ENCODE results near the gene ENAH. TPM values are rescaled to one million over a fixed set of nuclear protein-coding genes. Genes with fewer than 3 reads are reported as not detected.
A peak's percentile ranks its signal among the peaks of the same experiment; 100 is the strongest.

ENAH gene
- total and polyA plus RNA-seq, 2 experiments from 2014 or later: 109 to 184 TPM

- Histone ChIP-seq H3F3A (replicated peaks; ENCODE audit: low read depth) (no peaks in the 10 kb centered on the region), H3K4me1 (ENCODE audit: insufficient read depth) (no peaks in the 10 kb centered on the region), H3K36me3 (ENCODE audit: insufficient read depth) (no peaks in the 10 kb centered on the region), H3K27ac (ENCODE audit: low read depth) (no peak overlapping the region), H3K4me2 (no peak overlapping the region), H4K20me1 (replicated peaks; ENCODE audit: insufficient read depth) (no peaks in the 10 kb centered on the region), H3K27me3 (ENCODE audit: insufficient read depth) (no peaks in the 10 kb centered on the region), H3K79me2 (replicated peaks; ENCODE audit: insufficient read depth) (no peaks in the 10 kb centered on the region), H2AFZ (peak overlapping the region; percentile 20; the same call in 1 of the 2 replicates), H3K4me3 (no peak overlapping the region), H3K9me2 (ENCODE audit: insufficient read depth) (no peaks in the 10 kb centered on the region)
- no peak for DNase-seq (ENCODE audit: low spot score)
- ATAC-seq: no peak
- Mint-ChIP-seq H3K9me3 (no peaks in the 10 kb centered on the region), H3K4me3 (no peak overlapping the region), H3K27me3 (ENCODE audit: insufficient read depth, low read depth, poor library complexity) (peaks cover 13% of the 10 kb centered on the region), H3K27ac (no peak overlapping the region), H3K4me1 (peaks cover 13% of the 10 kb centered on the region; the same call in 2 of the 3 replicates), H3K36me3 (ENCODE audit: low read depth) (no peaks in the 10 kb centered on the region)
- TF ChIP-seq POLR2AphosphoS5 (IDR thresholded peaks at IDR 0.05; ENCODE audit: low read depth) (no peak), STAT1 (IDR thresholded peaks at IDR 0.05; ENCODE audit: unreplicated experiment) (no peak), JUNB (IDR thresholded peaks at IDR 0.05; ENCODE audit: unreplicated experiment) (no peak), REST (IDR thresholded peaks at IDR 0.05; ENCODE audit: unreplicated experiment) (no peak), EZH2 (IDR thresholded peaks at IDR 0.05; ENCODE audit: low read depth, unreplicated experiment) (no peak), ZNF331 (CRISPR knock-in tag; IDR thresholded peaks at IDR 0.05; ENCODE audit: low read depth) (no peak), NANOG (IDR thresholded peaks at IDR 0.05; ENCODE audit: borderline replicate concordance) (no peak), CTCF (conservative IDR thresholded peaks at IDR 0.05; ENCODE audit: low read depth in 2 of 2) (no peak), CREB1 (CRISPR knock-in tag; IDR thresholded peaks at IDR 0.05; ENCODE audit: low read depth) (no peak), ZNF462 (CRISPR knock-in tag; IDR thresholded peaks at IDR 0.05) (no peak), EZH2phosphoT487 (IDR thresholded peaks at IDR 0.05; ENCODE audit: unreplicated experiment) (no peak), ZNF114 (CRISPR knock-in tag; IDR thresholded peaks at IDR 0.05) (no peak), ETS1 (IDR thresholded peaks at IDR 0.05) (no peak)
Observed at GRCh38 chr1:225440380-225441221, 212.3 kb downstream of the ENAH start.
